ENCODE data around the gene P2RX1. TPM values are rescaled to one million over a fixed set of nuclear protein-coding genes. Genes with fewer than 3 reads are reported as not detected.

P2RX1 gene
- total and polyA plus RNA-seq, 2 donors (not counting 1 experiment from before 2014, with no cell fraction given): 25.7 to 84.7 TPM

GRCh38 chr17:3925684-3926485 is 9.6 kb upstream of the P2RX1 start:
- WGBS (ENCODE audit: insufficient coverage): 71% methylated on average over 11 of the region's 17 CpGs
- H3K4me2 ChIP-seq (replicated peaks; ENCODE audit: low read depth, low read length, poor library complexity, severe bottlenecking): no peak overlapping the region
- Mint-ChIP-seq H3K27me3 (no peaks in the 10 kb centered on the region), H3K27ac (peak overlapping the region; percentile 62), H3K4me1 (peaks cover 37% of the 10 kb centered on the region), H3K9me3 (ENCODE audit: insufficient read depth) (no peaks in the 10 kb centered on the region), H3K4me3 (no peak overlapping the region)
- POLR2A ChIA-PET: interaction anchor here (2.4 kb wide), 1 partner anchor 11 kb away, joined by 13 read pairs; the partner anchor contains the start of gene P2RX1
- no peaks in the 10 kb centered on the region for H3K9me3 ChIP-seq (ENCODE audit: control extremely low read depth in 1 of 3, control insufficient read depth in 2 of 3, insufficient read depth in 1 of 3, low read length in 2 of 3)
- CTCF ChIA-PET: interaction anchor here (5.6 kb wide), 1 partner anchor 12 kb away, joined by 30 read pairs; no protein-coding TSS in a partner anchor
- peaks cover 11 to 57% of the 10 kb centered on the region in 2 experiments for H3K36me3 ChIP-seq (replicated peaks in 1 of 2; ENCODE audit: control extremely low read depth in 1 of 2, control insufficient read depth in 1 of 2, extremely low read depth in 1 of 2, insufficient read depth in 2 of 2, low read length in 1 of 2)
- H2AFZ ChIP-seq (ENCODE audit: insufficient read depth, low read depth, low read length, poor library complexity, severe bottlenecking): no peak overlapping the region
- H3K4me3 ChIP-seq (ENCODE audit: control extremely low read depth in 1 of 5, extremely low read depth in 1 of 5, insufficient read depth in 1 of 5, low read depth in 2 of 5, low read length in 4 of 5): no peak overlapping the region
- intact Hi-C loops (cut with micrococcal nuclease): no loop called here
- DNase-seq (no peak), ATAC-seq (ENCODE audit: low read depth) (no peak)
- peak overlapping the region in 1 of 2 donors; percentile 24 for H3K27ac ChIP-seq (ENCODE audit: low read length in 2 of 2)
- H3K4me1 ChIP-seq (ENCODE audit: control insufficient read depth in 2 of 2, insufficient read depth in 2 of 2, low read length in 2 of 2): peaks cover 5 to 23% of the 10 kb centered on the region in 2 donors
- H3K79me2 ChIP-seq (ENCODE audit: control insufficient read depth, insufficient read depth, low read length): peaks cover 6% of the 10 kb centered on the region
- TF ChIP-seq EZH2 (IDR thresholded peaks at IDR 0.05; ENCODE audit: borderline replicate concordance, insufficient read depth, low read depth, low read length, poor library complexity, severe bottlenecking) (no peak), CTCF (IDR thresholded peaks at IDR 0.05) (no peak)
- peaks cover 59% of the 10 kb centered on the region for H4K20me1 ChIP-seq (ENCODE audit: control insufficient read depth, insufficient read depth, low read length, poor library complexity, severe bottlenecking)
- no peaks in the 10 kb centered on the region for H3K27me3 ChIP-seq (replicated peaks in 1 of 4; ENCODE audit: control extremely low read depth in 1 of 4, control insufficient read depth in 3 of 4, insufficient read depth in 4 of 4, low read length in 3 of 4)
- no peak overlapping the region for H3K9ac ChIP-seq (ENCODE audit: low read length)
